Neuronal stem cell (in vitro differentiated cells): ENCODE measurements around the gene FCER1G.
A peak's percentile ranks its signal among the peaks of the same experiment; 100 is the strongest.

ENCODE experiments used
- DNase-seq: peaks from one replicate; pipeline ENCODE4 v3.0.0-alpha.2; 2013; ENCODE audit warnings: low spot score
- H2AFZ ChIP-seq: one replicate; pipeline ENCODE4 v1.6.1; 2013; ENCODE audit warnings: mild to moderate bottlenecking, low read length, inconsistent platforms
- H2AK5ac ChIP-seq: 2 replicates; pipeline ENCODE4 v1.6.1; 2013; ENCODE audit warnings: low read depth, mild to moderate bottlenecking, inconsistent platforms, low read length, moderate library complexity, mixed read lengths
- H2BK120ac ChIP-seq: 2 replicates; pipeline ENCODE4 v1.6.1; 2013; ENCODE audit warnings: low read depth, mild to moderate bottlenecking, inconsistent platforms, low read length, moderate library complexity, mixed read lengths
- H2BK12ac ChIP-seq: one replicate; pipeline ENCODE4 v1.6.1; 2013; ENCODE audit warnings: low read length, inconsistent platforms
- H2BK15ac ChIP-seq: 2 replicates; pipeline ENCODE4 v1.6.1; 2013; ENCODE audit warnings: mild to moderate bottlenecking, low read length, inconsistent platforms, mixed read lengths
- H2BK5ac ChIP-seq: one replicate; pipeline ENCODE4 v1.6.1; 2013; ENCODE audit warnings: inconsistent platforms, mild to moderate bottlenecking, low read length, moderate library complexity
- H3K14ac ChIP-seq: one replicate; pipeline ENCODE4 v1.6.1; 2013; ENCODE audit warnings: low read length, inconsistent platforms
- H3K18ac ChIP-seq: 2 replicates; pipeline ENCODE4 v1.6.1; 2013; ENCODE audit warnings: low read length, inconsistent platforms
- H3K23ac ChIP-seq: 2 replicates; pipeline ENCODE4 v1.6.1; 2013; ENCODE audit warnings: low read depth, mild to moderate bottlenecking, mixed read lengths, low read length, inconsistent platforms; ENCODE audit not compliant: poor library complexity
- H3K27ac ChIP-seq: replicated peaks from 3 replicates; pipeline ENCODE4 v1.5.1; 2013; ENCODE audit warnings: low read length, inconsistent platforms
- H3K27me3 ChIP-seq, 3 experiments: 2 replicates each; pipeline ENCODE4 v1.6.1; 2013; ENCODE audit warnings: low read length in 3 of 3, mild to moderate bottlenecking in 2 of 3, inconsistent platforms in 1 of 3, low read depth in 1 of 3, mixed read lengths in 1 of 3, moderate library complexity in 1 of 3; ENCODE audit not compliant: control insufficient read depth in 3 of 3, insufficient read depth in 3 of 3
- H3K36me3 ChIP-seq, 2 donors: replicated peaks in 1 of 2; 2 replicates each; pipeline ENCODE4 v1.6.1; 2013; ENCODE audit warnings: low read length in 2 of 2; ENCODE audit not compliant: control insufficient read depth in 2 of 2, insufficient read depth in 2 of 2
- H3K4ac ChIP-seq: 2 replicates; pipeline ENCODE4 v1.6.1; 2013; ENCODE audit warnings: inconsistent platforms, mild to moderate bottlenecking, low read length, moderate library complexity
- H3K4me1 ChIP-seq, 2 donors: 1 replicate in 1 of 2; 2 replicates in 1 of 2; pipeline ENCODE4 v1.6.1; 2013; ENCODE audit warnings: low read length in 2 of 2, low read depth in 1 of 2; ENCODE audit not compliant: control insufficient read depth in 2 of 2, insufficient read depth in 1 of 2
- H3K4me2 ChIP-seq: one replicate; pipeline ENCODE4 v1.6.1; 2013; ENCODE audit warnings: mild to moderate bottlenecking, low read length, inconsistent platforms; ENCODE audit not compliant: insufficient read depth, poor library complexity, severe bottlenecking
- H3K4me3 ChIP-seq, 2 donors: 2 replicates each; pipeline ENCODE4 v1.5.1; 2013; ENCODE audit warnings: low read length in 2 of 2, mild to moderate bottlenecking in 2 of 2, inconsistent platforms in 1 of 2, moderate library complexity in 1 of 2
- H3K79me1 ChIP-seq: one replicate; pipeline ENCODE4 v1.6.1; 2013; ENCODE audit warnings: low read depth, mild to moderate bottlenecking, inconsistent platforms, low read length, moderate library complexity
- H3K9ac ChIP-seq: one replicate; pipeline ENCODE4 v1.6.1; 2013; ENCODE audit warnings: mild to moderate bottlenecking, low read depth, low read length, inconsistent platforms; ENCODE audit not compliant: poor library complexity
- H3K9me3 ChIP-seq, 2 donors: replicated peaks in 1 of 2; 2 replicates each; pipeline versions ENCODE3 to v1.6.1; 2013; ENCODE audit warnings: low read length in 2 of 2, mild to moderate bottlenecking in 2 of 2, inconsistent platforms in 1 of 2, low read depth in 1 of 2, mixed read lengths in 1 of 2, moderate library complexity in 1 of 2; ENCODE audit not compliant: control insufficient read depth in 2 of 2, insufficient read depth in 1 of 2
- H4K8ac ChIP-seq: one replicate; pipeline ENCODE4 v1.6.1; 2013; ENCODE audit warnings: low read depth, mild to moderate bottlenecking, inconsistent platforms, low read length, moderate library complexity
- H4K91ac ChIP-seq: one replicate; pipeline ENCODE4 v1.6.1; 2013; ENCODE audit warnings: low read length, low read depth, mild to moderate bottlenecking, inconsistent platforms; ENCODE audit not compliant: poor library complexity
- WGBS, 2 donors: extraction: QIAGEN DNeasy Blood & Tissue Kit; methylation state at CpG; one replicate each; pipeline ENCODE4 v1.1.7; 2013; ENCODE audit warnings: missing lambda C conversion rate in 2 of 2, mixed read lengths in 1 of 2; ENCODE audit not compliant: insufficient read length in 2 of 2, insufficient replicate concordance in 1 of 2; ENCODE audit errors: extremely low coverage in 2 of 2; 5-methylcytosine and 5-hydroxymethylcytosine counted together

Gene FCER1G

GRCh38 chr1:161196111-161196510, 19.0 kb upstream of the FCER1G start:
- Histone ChIP-seq H3K18ac (peak overlapping the region; percentile 66), H3K9me3 (no peaks in the 10 kb centered on the region), H2BK120ac (no peak overlapping the region), H4K91ac (no peak overlapping the region), H4K8ac (no peak overlapping the region), H3K4me2 (no peak overlapping the region), H2BK15ac (peak overlapping the region; percentile 40), H3K4me1 (peaks cover 25 to 43% of the 10 kb centered on the region in 2 donors), H3K4ac (no peak overlapping the region), H3K14ac (no peak overlapping the region), H3K27me3 (no peaks in the 10 kb centered on the region), H3K79me1 (no peaks in the 10 kb centered on the region), H3K9ac (no peak overlapping the region), H3K36me3 (peaks cover 0 to 3% of the 10 kb centered on the region in 2 donors), H3K27ac (no peak overlapping the region), H2AK5ac (no peak overlapping the region), H3K4me3 (no peak overlapping the region), H3K23ac (no peak overlapping the region), H2AFZ (no peak overlapping the region), H2BK12ac (no peak overlapping the region), H2BK5ac (peak overlapping the region; percentile 27)
- DNase-seq, result no peak
- no CpG with 5 or more reads among the region's 7 CpGs for WGBS, 2 donors

GRCh38 chr1:161196521-161197451, 18.3 kb upstream of the FCER1G start:
- Histone ChIP-seq H3K27ac (peak overlapping the region; percentile 53), H2AK5ac (no peak overlapping the region), H3K27me3 (no peaks in the 10 kb centered on the region), H3K14ac (no peak overlapping the region), H4K8ac (no peak overlapping the region), H2BK5ac (peak overlapping the region; percentile 27), H3K18ac (peak overlapping the region; percentile 94), H2BK120ac (no peak overlapping the region), H3K4me1 (peaks cover 30 to 50% of the 10 kb centered on the region in 2 donors), H3K9me3 (no peaks in the 10 kb centered on the region), H2BK12ac (no peak overlapping the region), H2AFZ (peak overlapping the region; percentile 90), H3K79me1 (no peaks in the 10 kb centered on the region), H3K4me2 (peak overlapping the region; percentile 32), H3K9ac (peak overlapping the region; percentile 60), H4K91ac (peak overlapping the region; percentile 60), H3K36me3 (no peaks in the 10 kb centered on the region), H2BK15ac (peak overlapping the region; percentile 42), H3K4ac (peak overlapping the region; percentile 8), H3K23ac (peak overlapping the region; percentile 25), H3K4me3 (no peak overlapping the region)
- DNase-seq, result no peak
- no CpG with 5 or more reads among the region's 27 CpGs for WGBS, 2 donors

GRCh38 chr1:161197560-161198193, 17.4 kb upstream of the FCER1G start:
- Histone ChIP-seq H2AK5ac (peak overlapping the region; percentile 88), H2BK12ac (peak overlapping the region; percentile 14), H3K9ac (no peak overlapping the region), H2BK5ac (no peak overlapping the region), H3K4ac (peak overlapping the region; percentile 58), H3K18ac (peak overlapping the region; percentile 92), H2AFZ (peak overlapping the region; percentile 90), H3K27me3 (no peaks in the 10 kb centered on the region), H3K14ac (peak overlapping the region; percentile 50), H4K8ac (no peak overlapping the region), H3K9me3 (no peaks in the 10 kb centered on the region), H3K23ac (peak overlapping the region; percentile 8), H3K4me3 (no peak overlapping the region), H2BK15ac (peak overlapping the region; percentile 59), H3K4me2 (peak overlapping the region; percentile 71), H2BK120ac (no peak overlapping the region), H3K4me1 (peaks cover 30 to 51% of the 10 kb centered on the region in 2 donors), H4K91ac (no peak overlapping the region), H3K79me1 (no peaks in the 10 kb centered on the region), H3K27ac (no peak overlapping the region), H3K36me3 (no peaks in the 10 kb centered on the region)
- no peak for DNase-seq
- WGBS, 2 donors, result no CpG with 5 or more reads among the region's 11 CpGs
